Vagina (tissue), 2 donors: ENCODE results near the gene EHD1.

Experiments
- CTCF ChIP-seq, 3 experiments: fragments of 450-650 bp in 2 of 3; fragments of 200-600 bp in 1 of 3; sonication (generic) in 1 of 3; IDR thresholded peaks; one replicate each; pipeline ENCODE4 v1.5.1; 2017 to 2019; ENCODE audit warnings: antibody characterized with exemption in 3 of 3, mild to moderate bottlenecking in 2 of 3, moderate library complexity in 2 of 3
- POLR2A ChIP-seq, 2 donors: fragments of 450-650 bp; IDR thresholded peaks; one replicate each; pipeline ENCODE4 v1.6.1; 2017; ENCODE audit warnings: antibody characterized with exemption in 2 of 2, mild to moderate bottlenecking in 2 of 2, moderate library complexity in 2 of 2

DNA sequence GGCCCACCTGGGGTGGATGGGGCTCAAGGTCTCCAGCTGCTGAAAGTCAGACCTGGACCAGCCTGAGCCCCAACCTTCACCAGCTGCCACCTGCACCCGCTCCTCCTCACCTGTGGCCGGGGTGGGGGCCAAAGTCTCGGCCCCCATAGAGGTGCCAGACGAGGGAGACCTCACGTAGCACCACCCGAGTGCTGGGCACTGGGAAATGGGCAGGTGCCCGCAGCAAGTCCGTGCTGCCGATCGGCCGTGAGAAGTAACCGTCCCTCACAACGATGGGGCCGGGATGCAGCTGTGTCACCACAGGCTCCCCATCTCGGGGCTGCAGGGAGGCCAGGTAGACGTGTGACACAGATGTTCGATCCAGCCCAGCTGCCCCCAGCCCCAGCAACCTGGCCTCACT is 22.4 kb upstream of the EHD1 start:
- TF ChIP-seq CTCF (IDR thresholded peaks at IDR 0.05) (no peak), POLR2A (IDR thresholded peaks at IDR 0.05) (no peak)
